Stimulated activated CD4-positive, alpha-beta T cell treated with anti-CD3 and anti-CD28 coated beads, Interleukin-2, amount 100 ng/mL, for 24 hours (primary cell): ENCODE data around the gene TNC.
A peak's percentile ranks its signal among the peaks of the same experiment; 100 is the strongest.

Experiments
- DNase-seq, 2 donors: peaks; one replicate each; pipeline ENCODE4 v3.0.0-alpha.2; 2020

TNC gene

DNA sequence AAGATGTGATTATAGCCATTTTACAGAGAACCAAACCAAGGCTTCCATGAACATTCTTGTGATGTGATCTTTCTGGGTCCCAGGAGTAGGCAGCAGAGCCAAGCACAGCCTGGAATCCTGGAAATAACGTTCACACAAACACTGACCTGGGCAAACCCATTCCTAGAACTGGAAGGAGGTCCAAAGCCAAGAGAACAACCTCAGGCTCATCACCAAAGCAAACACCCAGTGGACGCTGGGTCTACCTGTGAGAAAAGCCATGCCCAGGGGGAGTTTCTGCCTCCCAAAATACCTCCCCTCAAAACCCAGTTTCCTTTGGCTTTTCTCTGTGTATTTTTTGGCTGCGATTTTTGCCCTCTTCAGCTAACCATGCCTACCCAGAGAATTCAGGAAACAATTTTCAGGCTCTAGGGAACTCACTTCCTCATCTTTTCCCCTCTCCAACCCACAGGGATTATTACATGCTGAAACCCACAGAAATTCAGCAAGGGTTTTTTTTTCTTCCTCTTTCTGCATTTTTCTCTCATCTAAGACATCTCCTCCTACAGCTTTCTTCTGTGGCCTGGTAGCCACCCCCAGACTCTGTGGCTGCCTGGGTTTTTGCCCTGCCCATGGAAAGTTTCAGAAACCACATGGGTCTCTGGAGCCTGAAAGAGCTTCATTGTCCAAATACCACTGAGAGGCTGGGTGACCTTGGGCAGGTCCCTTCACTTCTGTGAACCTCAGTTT, 75.0 kb downstream of the TNC start:
- peak; percentile 23 to 39 for DNase-seq

DNA sequence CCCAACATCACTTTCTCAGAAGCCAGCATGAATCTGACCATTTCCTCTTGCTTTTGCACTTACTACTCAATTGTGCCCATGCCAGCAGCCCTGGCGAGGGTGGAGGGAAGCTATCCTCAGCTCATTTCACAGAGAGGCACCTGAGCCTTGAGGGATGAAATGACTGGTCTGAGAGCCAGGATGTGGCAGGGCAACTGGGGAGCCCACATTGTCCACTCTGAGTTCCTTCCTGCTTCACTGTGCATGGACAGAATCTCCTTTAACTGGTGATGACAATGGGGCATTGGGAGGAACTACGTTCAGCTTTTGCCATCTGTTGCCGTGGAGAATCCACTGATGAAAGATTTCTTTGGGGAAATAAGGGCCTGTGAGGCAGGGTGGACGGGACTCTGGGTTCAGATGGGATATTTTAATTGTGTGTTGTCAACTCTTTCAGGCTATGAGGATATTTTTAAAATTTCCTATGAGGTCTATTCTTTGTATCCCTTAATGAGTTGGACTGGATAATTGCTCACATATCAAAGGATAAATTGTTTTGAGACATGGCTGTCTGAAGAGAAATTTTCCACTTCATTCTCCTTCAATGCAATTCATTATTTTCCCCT, 78.3 kb downstream of the TNC start:
- no peak for DNase-seq

DNA sequence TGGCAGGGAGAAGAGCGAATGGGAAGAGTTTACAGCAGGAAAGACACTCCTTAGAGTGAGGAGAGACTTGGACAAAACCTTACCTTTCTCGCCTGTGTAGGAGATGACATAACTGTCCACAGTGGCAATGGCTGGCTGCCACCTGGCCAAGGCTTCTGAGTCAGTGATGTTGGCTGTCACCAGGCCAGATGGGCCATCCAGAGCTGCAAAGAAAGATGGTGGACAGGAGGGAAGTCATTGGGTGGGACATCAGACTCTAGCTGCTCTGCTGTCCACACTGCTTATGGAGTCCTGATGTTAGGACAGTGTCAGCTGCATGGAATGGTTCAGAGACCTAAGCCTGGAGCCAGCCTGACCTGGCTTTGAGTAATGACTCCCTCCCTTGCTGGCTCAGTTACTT, 79.8 kb downstream of the TNC start:
- no peak for DNase-seq

DNA sequence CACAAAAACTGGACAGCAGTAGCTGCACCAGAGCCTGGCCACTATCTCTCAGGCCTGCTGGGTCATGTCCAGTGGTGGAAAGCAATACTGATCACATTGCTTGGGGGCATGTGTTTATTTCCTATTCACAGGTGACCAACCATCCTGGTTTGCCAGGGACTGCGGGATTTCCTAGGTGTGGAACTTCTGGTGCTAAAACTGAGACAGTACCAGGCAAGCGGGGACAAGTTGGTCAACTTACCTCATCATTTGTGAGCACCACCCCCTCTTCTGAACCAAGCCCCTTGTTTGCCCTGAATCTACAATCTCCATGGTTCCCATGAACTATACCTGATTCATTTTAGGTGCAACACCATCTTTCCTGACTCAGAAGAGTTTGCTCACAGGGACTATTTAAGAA, 81.3 kb downstream of the TNC start:
- no peak for DNase-seq

DNA sequence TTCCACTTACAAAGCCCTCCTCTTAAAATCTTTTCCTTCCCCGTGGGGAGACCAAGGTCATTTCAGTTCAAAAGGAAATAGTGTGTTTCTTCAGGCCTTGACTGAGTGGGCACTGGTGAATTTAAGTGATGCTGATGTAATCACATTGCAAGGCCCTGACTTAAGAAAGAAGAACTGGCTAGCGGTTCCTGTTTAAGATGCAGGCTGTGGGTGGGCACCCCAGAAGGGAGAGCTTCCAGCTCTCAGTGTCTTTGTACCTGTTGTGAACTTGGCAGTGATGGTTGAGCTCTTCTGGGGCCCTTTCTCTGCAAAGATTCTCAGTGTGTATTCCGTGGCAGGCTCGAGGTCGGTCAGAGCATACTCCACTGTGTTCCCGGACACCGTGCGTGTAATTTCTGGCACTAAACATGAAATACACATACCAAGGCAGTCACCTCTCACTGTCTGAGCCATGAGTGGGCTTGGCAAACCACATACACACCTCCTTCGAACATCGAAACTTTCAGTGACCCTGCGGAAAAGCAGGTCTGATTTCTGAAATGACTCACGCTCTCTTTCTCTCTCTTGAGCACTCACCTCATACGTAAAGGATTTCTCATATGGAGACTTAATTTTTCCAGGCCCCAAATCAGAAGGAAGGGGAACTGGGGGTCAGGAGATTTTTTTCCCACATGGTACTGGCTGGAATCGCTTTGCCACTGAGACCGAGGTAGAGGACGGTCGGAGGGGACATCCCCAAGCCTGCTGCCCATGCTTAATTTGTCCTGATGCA, 81.9 kb downstream of the TNC start:
- DNase-seq = peak; percentile 49 to 55

DNA sequence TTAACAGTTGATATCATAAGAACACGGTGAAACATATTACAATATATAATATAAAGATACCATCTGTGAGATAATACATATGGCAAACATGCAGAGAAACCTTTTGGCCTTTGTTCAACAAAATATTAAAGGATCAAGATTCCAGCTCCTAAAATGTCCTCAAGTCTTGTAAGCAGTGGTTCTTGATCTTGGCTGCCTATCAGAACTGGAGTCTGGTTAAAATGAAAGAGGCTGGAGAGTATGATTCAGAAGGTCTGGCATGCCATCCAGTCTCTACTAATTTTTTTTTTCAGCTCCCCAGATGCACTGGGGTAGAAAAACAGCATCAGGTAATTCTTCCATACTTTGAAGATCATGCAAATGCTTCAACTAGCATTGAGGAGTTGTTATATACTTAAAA, 83.2 kb downstream of the TNC start:
- DNase-seq = no peak

DNA sequence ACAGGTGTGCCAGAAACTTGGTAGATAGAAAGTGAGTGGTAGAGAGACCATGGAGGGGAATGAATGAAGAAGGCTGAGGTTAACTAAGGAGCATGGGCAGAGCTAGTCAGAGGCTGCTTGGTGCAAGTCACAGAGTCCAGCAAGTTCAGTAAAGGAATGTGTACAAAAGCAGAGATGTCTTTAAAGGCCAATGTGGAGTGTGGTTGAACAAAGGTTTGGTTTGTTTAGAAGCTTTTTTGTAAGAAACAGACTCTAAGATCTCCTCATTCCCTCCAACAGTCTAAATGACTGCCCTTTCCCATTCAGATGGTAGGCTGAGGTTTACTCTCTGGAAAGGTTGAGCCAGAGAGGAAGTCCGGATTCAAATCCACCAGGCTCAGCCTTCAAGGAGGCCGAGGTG, 84.2 kb downstream of the TNC start:
- DNase-seq = no peak

DNA sequence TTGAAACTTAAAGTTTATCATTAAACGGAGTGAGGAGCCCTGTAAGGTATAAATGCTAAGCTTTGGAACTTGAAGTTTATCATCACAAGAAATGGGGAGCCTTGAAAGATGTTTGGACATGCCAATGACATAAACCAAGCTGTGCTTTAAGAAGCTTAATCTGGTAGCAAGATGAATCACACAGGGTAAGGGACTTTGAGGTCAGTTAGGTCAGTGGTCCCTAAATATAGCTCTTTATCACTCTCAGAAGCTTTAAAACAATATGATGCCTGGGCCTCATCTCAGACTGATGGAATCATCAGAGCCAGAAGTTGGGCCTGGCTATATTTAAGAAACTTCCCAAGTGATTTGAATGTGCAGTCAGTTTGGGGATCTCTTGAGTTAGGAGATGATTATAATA, 85.7 kb downstream of the TNC start:
- DNase-seq = no peak

DNA sequence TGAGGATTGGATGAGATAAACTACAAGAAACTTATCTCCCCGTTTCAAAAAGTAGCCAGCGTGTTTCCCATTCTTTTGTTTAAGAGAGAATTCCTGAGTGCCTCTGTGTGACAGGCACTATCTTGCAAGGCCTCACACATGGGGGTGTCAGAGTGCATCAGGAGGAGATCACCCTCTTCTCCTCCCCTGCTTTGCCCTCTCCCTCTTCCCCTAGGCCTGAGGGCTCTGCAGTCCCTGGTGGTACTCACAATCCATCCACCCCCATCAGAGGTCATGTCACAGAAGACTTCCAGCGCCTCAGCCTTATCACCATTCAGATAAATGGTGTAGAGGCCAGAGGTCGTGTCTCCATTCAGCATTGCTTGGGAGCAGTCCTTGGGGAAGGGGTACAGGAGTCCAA, 88.0 kb downstream of the TNC start:
- no peak for DNase-seq

DNA sequence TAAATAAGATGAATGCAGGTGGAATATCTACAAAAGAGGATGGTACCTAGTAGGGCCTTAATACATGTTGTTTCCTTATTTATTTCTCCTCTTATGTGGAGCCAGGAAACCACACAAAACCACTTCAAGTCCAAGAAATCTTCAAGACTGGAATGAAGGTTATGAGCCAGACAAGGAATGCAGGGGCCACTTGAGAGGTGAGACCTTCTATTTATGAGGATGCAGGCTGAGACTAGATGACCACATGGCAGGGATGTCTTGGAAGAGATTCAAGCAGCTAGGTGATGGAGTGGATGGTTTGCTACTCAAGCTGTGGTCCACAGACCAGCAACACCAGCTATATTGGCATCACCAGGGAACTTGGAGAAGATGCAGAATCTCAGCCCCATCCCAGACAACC, 92.2 kb downstream of the TNC start:
- no peak for DNase-seq

DNA sequence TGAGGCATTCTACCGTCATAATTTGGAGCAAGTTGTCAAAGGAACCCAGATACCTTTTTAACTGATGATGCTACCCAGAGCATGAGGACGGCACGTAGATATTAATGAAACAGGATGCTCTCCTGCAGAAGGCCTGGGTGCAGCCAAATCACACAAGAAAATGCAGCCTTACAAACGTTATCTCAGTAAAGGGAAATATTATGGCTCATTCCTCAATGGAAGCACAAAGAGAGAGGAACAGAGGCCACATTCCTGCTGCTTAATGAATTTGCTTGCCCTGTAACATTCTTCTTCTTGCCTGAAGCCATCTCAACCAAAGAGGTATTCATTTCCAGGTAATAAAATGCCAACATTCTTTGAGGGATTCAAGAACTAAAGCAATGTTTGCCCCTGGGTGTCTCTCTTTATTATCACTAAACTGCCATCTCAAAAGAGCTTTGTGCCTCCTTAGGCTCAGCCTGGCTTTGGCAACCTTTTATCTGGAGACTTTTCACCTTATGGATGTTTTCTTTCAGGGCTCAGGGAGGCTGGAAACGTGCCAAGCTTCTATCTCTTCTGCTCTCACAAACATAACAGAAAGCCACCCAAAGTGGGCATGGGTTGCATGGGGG, 92.9 kb downstream of the TNC start:
- no peak for DNase-seq

DNA sequence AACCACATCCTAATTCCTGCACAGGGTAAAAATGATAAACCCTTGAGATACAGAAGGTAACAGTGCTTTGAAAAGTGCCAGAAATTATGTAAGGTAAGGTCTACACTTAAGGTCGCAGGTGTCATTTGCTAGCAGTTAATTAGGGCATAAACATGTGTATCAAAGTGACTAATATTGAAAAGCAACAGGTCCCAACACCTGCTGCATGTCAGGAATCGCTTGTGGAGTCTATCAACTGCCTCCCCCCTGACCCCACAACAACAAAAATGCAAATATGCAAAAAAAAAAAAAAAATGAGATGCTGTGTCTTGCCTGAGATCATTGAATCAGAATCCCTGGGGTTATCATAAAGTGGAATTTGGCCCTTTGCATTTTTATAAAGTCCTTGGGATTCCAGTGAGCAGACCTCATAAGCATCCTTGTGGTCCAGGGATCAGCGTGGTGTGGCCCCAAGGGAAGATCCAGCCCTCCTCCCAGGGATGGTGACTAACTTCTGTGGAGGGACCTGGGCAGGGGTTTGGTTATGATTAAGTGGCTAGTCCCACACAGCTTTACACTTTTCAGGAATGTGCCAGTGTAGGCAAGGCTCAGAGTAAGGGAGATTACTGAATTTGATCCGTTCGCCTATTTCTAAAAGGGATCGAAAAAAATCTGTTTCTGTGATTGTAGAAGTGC, 95.1 kb downstream of the TNC start:
- no peak for DNase-seq

DNA sequence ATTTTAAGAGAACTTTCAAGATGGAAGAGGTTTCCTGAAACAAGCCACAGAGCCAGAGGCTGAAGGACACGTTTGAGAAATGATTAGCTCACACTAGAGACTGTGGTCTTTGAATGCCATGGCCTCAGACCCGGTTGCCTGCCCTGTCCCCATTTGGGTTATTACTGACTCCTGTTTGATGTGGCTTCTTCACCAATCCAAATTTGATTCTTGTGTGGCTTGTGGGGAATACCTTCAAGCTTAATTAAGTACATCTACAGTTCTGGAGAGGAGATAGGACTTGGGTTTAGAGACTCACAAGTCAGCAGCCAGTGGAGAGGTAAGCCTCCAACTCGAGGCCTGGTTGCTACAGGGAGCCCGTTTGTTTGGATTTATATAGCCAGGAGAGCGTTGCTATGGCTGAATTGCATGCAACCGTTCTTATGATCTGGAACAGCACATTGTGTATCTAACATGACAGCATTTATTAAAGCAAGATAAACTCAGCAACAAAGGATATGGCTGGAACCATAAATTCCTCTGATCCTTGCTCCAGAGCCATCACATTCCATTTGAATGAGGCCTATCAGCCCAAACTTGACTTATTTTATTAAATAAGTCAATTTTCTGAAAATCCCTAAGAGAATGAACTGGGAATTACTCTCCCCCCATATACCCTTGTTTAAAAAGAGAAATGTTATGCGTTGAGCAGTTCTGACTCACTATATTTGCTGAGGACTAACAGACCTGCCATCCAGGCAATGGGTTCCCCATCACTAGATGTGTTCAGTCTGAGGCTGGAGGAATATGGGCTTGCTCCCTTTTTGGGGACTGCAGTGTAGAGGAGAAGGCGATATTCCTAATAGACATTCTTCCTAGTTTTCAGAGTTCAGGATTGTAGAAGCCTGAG, 99.2 kb downstream of the TNC start:
- no peak for DNase-seq

DNA sequence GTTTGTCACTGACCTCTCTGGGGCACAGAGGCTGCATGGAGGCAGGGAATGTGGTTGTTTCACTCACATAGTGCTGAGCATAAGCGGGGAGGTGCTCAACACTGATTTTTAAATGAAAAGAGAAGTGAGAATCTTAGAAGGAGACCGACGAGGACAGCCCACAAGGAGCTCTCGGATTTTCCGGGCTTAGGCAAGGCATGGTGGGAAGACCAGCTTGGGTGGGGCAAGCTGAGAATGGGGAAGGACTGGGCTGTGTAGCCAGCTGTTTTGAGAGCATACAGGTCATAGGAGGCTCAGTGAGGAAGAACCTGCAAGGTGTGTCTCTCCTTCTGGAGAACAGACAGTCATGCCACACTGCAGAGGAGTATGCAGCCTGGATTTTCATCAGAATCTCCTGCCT, 101.6 kb downstream of the TNC start:
- DNase-seq = no peak

DNA sequence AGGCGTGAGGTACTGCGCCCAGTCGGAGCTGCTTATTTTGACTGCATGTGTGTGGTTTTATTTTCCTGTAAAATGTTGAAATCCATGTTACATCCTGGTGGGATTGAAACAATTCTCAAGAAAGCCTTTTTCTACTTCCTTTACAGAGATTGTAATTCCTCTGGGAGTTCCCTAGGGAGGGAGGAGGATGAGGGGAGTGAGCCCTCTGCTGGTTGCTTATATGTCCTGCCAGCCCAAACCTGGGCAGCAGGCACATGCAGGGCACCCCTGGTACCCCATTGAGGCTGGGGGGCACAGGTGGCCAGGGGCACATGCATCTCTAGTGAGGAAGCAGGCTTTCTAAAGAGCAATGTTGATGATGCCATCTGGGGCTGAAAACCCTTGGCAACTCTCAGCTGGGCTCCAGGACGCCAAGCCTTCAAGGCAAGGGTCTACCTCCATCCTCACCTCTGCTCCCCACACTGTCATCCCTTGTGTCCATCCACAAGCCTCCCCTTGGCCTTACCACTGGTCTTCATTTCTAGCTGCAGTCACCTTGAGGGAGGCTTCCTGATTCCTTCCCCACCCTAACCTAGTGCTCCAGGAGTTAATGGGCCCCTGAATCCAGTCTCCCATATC, 102.8 kb downstream of the TNC start:
- no peak for DNase-seq

DNA sequence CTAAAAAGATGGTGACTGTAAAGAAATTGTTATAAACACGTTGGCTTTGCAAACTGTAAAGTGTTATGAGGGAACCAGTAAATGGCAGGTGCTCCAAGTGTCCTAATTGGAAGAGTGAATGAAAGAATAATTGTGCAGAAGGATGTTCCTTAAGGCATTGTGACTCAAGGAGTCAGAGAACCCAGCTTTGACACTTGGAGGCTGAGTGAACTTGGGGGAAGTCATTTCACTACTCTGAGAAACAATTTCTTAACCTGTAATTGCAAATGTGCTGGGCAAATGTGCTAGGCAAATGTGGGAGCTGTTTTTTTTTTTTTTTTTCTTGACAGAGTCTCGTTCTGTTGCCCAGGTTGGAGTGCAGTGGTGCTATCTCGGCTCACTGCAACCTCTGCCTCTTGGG, 103.5 kb downstream of the TNC start:
- DNase-seq = no peak

DNA sequence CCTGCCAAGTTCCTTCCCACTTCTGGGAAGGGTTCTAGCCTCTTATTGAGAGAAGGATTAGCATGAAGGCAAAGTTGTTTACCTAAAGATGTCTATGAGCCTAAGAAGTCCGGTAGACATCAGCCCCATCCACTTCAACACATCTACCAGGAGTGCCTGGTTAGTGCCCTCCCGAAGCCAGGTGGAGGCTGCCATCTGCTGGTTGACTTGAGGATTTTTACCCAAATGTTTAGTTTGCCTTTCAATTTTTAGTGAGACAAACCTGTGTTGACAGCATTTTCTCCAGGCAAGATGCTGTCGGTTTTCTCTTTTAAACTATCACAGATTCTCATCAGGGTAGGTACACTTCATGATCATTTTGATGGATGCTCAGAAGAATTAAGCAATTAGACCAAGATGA, 104.0 kb downstream of the TNC start:
- DNase-seq = peak; percentile 79 to 82

DNA sequence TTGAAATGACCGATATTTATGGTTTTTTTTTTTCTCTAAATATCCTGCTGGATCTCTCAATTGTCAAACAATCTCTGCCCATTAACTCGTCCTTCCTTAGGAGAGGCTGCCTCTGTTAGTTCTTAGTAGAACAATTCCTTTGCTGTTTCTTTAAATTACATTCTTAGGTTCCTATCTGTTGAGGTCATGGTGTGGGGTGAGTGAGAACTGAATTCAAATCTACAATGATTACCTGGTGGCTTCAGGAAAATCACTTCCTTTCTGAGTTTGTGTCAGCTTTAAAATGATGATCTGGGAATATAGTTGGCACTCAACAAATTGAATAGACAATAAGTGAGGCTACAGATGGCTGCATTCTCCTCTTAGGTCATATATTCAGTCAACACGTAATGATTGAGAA, 105.5 kb downstream of the TNC start:
- DNase-seq = no peak

DNA sequence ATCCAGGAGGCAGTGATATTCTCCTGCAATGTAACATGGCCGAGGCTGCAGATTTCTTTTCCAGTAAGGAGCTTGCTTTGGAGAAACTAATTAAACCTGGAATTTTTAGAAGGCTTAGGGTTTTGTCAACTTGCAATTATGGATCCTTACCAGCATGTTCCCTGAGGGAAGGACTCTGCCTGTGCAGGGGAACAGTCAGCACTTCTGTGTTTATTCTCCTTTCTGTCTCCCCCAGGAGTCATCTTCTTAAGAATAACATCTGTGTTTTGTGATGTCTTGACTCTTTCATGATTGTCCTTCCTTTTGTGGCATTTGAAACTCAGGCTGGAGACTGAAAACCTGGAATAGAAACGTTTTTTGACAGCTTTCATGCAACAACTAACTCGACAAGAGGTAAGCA, 107.1 kb downstream of the TNC start:
- no peak for DNase-seq

DNA sequence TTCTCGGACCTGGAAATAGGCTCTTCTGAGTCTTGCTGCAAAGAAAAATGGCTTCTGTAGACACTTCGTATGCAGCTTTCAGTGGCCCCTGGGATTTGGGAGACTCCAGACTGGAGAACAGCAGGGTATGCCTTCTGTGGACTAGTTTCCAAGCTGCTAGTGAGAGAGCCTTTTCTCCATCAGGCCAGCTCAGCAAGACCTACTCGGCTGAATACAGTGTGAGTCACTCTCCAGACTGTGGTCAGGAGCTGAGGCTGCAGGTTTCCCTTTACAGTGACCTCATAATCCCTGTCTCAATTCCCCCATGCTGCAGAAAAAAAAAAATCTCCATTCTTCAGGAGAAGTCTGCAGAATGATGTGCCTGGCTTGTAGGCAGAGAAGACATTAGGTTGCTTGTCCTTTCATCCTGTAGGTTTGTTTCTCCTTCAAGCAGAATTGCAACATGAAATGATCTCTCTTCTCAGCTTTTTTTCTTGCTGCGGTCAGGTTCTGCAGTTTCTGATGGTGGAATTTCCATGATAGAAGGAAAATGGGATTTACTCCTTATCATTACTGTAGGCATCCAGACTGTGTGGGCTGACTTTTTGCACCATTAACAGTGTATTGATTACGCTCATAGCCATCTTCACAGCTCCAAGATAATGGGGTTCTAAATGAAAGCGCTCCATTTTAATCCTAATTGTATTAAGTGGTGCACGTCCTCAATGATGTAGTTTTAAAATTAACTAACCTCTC, 109.3 kb downstream of the TNC start:
- DNase-seq = peak in 1 of 2 donors; percentile 32

DNA sequence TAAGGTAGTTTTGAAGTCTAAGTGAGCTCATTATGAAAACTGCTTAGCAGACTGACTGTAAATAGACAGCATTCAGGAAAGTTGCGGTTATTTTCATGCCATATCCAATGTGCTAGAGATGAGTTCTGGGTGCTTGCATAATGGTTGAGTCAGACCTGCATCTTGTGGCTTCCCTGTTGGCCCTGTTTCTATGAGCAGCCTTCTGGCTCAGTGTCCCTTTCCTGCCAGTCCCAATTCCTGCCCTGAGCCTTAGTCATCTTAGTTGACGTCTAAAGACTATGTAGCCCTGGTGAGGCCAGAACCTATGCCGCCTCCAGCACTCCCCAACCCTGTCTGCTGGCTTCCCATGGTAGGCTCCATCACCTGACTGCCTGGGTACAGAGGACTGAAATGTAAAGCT, 111.3 kb downstream of the TNC start:
- DNase-seq = peak in 1 of 2 donors; percentile 33
